Kidney (tissue), 14 donors: Measurements from ENCODE around the gene PRR5L. TPM values are rescaled to one million over a fixed set of nuclear protein-coding genes. Genes with fewer than 3 reads are reported as not detected.
A peak's percentile ranks its signal among the peaks of the same experiment; 100 is the strongest.

Experiments used
- DNase-seq, 5 donors: peaks; one replicate each; pipeline ENCODE4 v3.0.0-alpha.2; 2013 to 2020
- FAIRE-seq: peaks from 2 replicates; lab custom pipeline; 2012; peaks lifted over from hg19 to GRCh38; lab: Jason Lieb, UNC
- H3K27ac ChIP-seq, 2 donors: one replicate each; pipeline ENCODE4 v1.7.0; 2013; ENCODE audit warnings: low read depth in 2 of 2, low read length in 2 of 2, inconsistent platforms in 1 of 2
- H3K27me3 ChIP-seq: one replicate; pipeline ENCODE4 v1.7.1; 2013; ENCODE audit warnings: low read length, inconsistent platforms; ENCODE audit not compliant: control insufficient read depth, insufficient read depth
- H3K36me3 ChIP-seq, 3 donors: one replicate each; pipeline versions ENCODE4 v1.7.0 to v1.7.1; 2013; ENCODE audit warnings: low read length in 3 of 3, control low read depth in 1 of 3, inconsistent platforms in 1 of 3; ENCODE audit not compliant: insufficient read depth in 3 of 3, control insufficient read depth in 2 of 3
- H3K4me1 ChIP-seq, 3 donors: one replicate each; pipeline versions ENCODE4 v1.7.0 to v1.7.1; 2013; ENCODE audit warnings: low read length in 3 of 3, inconsistent platforms in 1 of 3, low read depth in 1 of 3; ENCODE audit not compliant: control insufficient read depth in 2 of 3, insufficient read depth in 2 of 3
- H3K4me3 ChIP-seq, 3 donors: one replicate each; pipeline versions ENCODE4 v1.7.0 to v1.8.1; 2013; ENCODE audit warnings: low read length in 3 of 3, control low read depth in 1 of 3, inconsistent platforms in 1 of 3
- H3K9ac ChIP-seq, 3 donors: one replicate each; pipeline versions ENCODE4 v1.7.0 to v1.7.1; 2013; ENCODE audit warnings: low read length in 3 of 3, control low read depth in 1 of 3, inconsistent platforms in 1 of 3
- H3K9me3 ChIP-seq, 3 donors: one replicate each; pipeline versions ENCODE4 v1.7.0 to v1.7.1; 2013; ENCODE audit warnings: low read length in 3 of 3, control low read depth in 1 of 3, inconsistent platforms in 1 of 3; ENCODE audit not compliant: control insufficient read depth in 2 of 3, insufficient read depth in 1 of 3
- intact Hi-C: fragments of 100-400 bp; cut with DNase I; formaldehyde crosslinking; loops from one replicate; pipeline ENCODE4 v1.11.1; 2022
- polyA plus RNA-seq: library from polyadenylated mRNA; stranded (reverse); fragments of 350-450 nt; fragmentation: Illumina TruSeq; extraction: RNeasy Lipid Tissue Mini Kit (QIAGEN cat#74804); gene quantifications from one replicate; pipeline ENCODE4 v1.2.3, GENCODE V29; 2014; ENCODE audit warnings: low read depth, low replicate concordance; ENCODE audit not compliant: insufficient read depth
- total RNA-seq: library from RNA; stranded (reverse); fragmentation: NEBNext Ultra II Directional; extraction: Animal tissue kit (Norgen Biotek cat#: 25700); gene quantifications from one replicate; pipeline ENCODE4 v1.2.1, GENCODE V29; 2021
- TF ChIP-seq, protein P1 (sequence below): IDR thresholded peaks from 3 replicates; pipeline ENCODE4 v1.5.1; 2012; ENCODE audit warnings: mild to moderate bottlenecking, moderate library complexity, borderline replicate concordance; ENCODE audit not compliant: insufficient read depth; ENCODE audit errors: extremely low read depth
- donor health status: control.
- donor health status: control.
- donor health status: control.
- donor health status: control.
- donor health status: control.
- donor health status: DM: yes; HTN: yes; CAD: no.
- donor health status: Normal renal cell carcinoma (clear cell type).

PRR5L gene
- total and polyA plus RNA-seq, 2 donors from 2014 or later, result 6.3 to 17.5 TPM

DNA sequence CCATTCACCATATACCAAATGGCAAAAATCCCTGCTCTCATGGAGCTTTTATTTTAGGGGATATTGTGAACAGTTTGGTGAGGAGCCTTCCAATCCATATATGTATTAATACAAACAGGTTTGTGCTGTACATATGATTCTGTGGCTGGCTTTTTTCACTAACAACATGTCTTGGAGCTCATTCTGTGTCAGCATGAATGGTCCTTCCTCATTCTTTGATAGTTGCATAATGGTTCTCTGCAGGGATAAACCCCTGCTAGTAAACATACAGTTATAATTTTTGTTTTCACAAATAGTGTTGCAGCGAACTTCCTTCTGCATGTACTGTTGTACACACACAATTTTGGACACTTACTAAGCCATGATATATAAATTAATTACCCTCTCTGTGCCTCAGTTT is 8.3 kb downstream of the PRR5L start:
- Histone ChIP-seq H3K27me3 (no peaks in the 10 kb centered on the region), H3K27ac (no peak overlapping the region), H3K4me1 (no peaks in the 10 kb centered on the region), H3K4me3 (no peak overlapping the region), H3K36me3 (no peaks in the 10 kb centered on the region), H3K9me3 (no peaks in the 10 kb centered on the region), H3K9ac (no peak overlapping the region)
- FAIRE-seq, result no peak
- TF ChIP-seq, protein P1, sequence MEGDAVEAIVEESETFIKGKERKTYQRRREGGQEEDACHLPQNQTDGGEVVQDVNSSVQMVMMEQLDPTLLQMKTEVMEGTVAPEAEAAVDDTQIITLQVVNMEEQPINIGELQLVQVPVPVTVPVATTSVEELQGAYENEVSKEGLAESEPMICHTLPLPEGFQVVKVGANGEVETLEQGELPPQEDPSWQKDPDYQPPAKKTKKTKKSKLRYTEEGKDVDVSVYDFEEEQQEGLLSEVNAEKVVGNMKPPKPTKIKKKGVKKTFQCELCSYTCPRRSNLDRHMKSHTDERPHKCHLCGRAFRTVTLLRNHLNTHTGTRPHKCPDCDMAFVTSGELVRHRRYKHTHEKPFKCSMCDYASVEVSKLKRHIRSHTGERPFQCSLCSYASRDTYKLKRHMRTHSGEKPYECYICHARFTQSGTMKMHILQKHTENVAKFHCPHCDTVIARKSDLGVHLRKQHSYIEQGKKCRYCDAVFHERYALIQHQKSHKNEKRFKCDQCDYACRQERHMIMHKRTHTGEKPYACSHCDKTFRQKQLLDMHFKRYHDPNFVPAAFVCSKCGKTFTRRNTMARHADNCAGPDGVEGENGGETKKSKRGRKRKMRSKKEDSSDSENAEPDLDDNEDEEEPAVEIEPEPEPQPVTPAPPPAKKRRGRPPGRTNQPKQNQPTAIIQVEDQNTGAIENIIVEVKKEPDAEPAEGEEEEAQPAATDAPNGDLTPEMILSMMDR, result no peak
- DNase-seq, result no peak
- intact Hi-C loops, result no loop called here

DNA sequence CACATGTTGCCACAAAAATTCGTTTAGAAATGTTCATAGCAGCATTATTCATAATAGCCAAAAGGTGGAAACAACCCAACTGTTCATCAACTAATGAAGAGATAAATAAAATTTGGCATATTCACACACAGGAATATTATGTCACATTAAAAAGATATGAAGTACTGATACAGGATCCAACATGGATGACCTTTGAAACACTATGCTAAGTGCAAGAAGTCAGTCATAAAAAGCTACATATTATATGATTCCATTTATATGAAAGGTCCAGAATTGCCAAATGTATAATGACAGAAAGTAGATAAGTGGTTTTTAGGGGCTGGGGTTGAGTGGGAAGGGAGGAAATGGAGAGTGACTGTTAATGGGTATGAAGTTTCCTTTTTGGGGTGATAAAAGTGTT is 9.0 kb downstream of the PRR5L start:
- H3K4me3 ChIP-seq, result no peak overlapping the region
- intact Hi-C loops, result no loop called here
- H3K9me3 ChIP-seq, result no peaks in the 10 kb centered on the region
- FAIRE-seq, result no peak
- no peak for DNase-seq
- no peaks in the 10 kb centered on the region for H3K4me1 ChIP-seq
- TF ChIP-seq, protein P1, result no peak
- H3K36me3 ChIP-seq, result no peaks in the 10 kb centered on the region
- no peak overlapping the region for H3K27ac ChIP-seq
- H3K9ac ChIP-seq, result no peak overlapping the region
- no peaks in the 10 kb centered on the region for H3K27me3 ChIP-seq

DNA sequence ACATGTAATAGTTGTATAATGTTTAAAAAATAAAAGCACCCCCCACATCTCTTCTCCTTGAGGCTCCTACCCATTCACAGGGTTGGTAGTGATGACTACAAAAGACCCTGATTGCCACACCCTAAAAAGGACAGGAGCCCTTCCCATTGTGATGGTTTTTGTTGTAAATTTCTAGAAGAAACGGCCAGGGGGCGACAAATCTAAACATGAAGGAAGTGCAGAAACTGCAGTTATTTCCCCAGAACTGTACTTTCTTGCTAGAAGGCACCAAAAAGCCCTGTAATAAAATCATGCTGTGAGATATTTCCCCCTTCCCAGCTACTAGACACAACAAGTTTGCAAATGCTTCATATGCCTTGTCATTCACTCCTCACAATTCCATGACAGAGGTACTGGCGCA is 10.8 kb downstream of the PRR5L start:
- Histone ChIP-seq H3K4me3 (no peak overlapping the region), H3K9me3 (no peaks in the 10 kb centered on the region), H3K4me1 (no peaks in the 10 kb centered on the region), H3K9ac (no peak overlapping the region), H3K36me3 (no peaks in the 10 kb centered on the region), H3K27me3 (no peaks in the 10 kb centered on the region), H3K27ac (no peak overlapping the region)
- intact Hi-C loops, result no loop called here
- TF ChIP-seq, protein P1, result no peak
- peak in 3 of 5 donors; percentile 18 to 80 (median 53) for DNase-seq
- no peak for FAIRE-seq

DNA sequence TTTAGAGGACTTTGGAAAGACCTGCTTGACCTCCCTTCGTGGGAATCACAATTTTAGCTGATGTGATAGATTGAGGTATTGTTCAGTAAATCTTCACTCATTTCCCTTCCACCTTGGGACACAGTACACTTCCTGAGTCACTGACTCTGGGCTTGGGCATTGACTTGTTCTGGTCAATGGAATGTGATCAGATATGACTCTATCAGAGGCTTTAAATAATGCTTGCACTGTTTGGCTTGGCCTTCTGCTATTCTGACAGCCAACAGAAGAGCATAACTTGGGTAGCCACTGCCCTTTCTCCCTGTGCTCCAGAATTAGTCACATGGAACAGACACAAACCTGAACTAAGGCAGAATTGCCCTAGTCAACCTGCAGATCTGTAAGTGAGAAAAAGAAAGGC is 12.5 kb downstream of the PRR5L start:
- Histone ChIP-seq H3K27ac (no peak overlapping the region), H3K27me3 (no peaks in the 10 kb centered on the region), H3K36me3 (no peaks in the 10 kb centered on the region), H3K9ac (no peak overlapping the region), H3K9me3 (no peaks in the 10 kb centered on the region), H3K4me1 (no peaks in the 10 kb centered on the region), H3K4me3 (no peak overlapping the region)
- FAIRE-seq, result no peak
- TF ChIP-seq, protein P1, result no peak
- intact Hi-C loops, result no loop called here
- DNase-seq, result no peak
